Measurements from ENCODE around the gene ZNF17.

The ZNF17 gene

DNA sequence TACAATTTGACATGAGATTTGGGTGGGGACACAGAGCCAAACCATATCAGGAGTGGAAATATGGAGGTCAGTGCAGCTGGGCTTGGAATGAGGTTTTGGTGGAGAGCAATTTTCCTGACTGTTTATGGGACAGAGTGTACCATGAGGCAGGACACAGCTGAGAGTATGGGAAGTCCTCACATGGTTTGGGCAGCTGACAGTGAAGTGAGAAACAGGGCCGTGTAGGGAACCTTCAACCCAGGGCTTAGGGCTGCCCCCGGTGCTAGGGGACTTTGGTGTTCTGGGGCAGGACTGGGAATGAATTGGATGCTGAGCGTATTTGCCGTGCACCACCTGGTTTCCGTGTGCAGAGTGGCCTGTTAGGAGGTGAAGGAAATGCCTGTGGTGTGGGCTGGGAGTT is 15.3 kb upstream of the ZNF17 start:
- TF ChIP-seq CTCF (IDR thresholded peaks at IDR 0.05; ENCODE audit: extremely low read depth, missing control alignments): no peak
- no peak for DNase-seq (ENCODE audit: low spot score)

- no peak for DNase-seq (ENCODE audit: low spot score)
- TF ChIP-seq CTCF (IDR thresholded peaks at IDR 0.05; ENCODE audit: extremely low read depth, missing control alignments): no peak
These were observed 12.1 kb upstream of the ZNF17 start for GRCh38 chr19:57398868-57399267.

GRCh38 chr19:57403737-57404563 is 7.0 kb upstream of the ZNF17 start:
- TF ChIP-seq CTCF (IDR thresholded peaks at IDR 0.05; ENCODE audit: extremely low read depth, missing control alignments): no peak
- no peak for DNase-seq (ENCODE audit: low spot score)

DNA sequence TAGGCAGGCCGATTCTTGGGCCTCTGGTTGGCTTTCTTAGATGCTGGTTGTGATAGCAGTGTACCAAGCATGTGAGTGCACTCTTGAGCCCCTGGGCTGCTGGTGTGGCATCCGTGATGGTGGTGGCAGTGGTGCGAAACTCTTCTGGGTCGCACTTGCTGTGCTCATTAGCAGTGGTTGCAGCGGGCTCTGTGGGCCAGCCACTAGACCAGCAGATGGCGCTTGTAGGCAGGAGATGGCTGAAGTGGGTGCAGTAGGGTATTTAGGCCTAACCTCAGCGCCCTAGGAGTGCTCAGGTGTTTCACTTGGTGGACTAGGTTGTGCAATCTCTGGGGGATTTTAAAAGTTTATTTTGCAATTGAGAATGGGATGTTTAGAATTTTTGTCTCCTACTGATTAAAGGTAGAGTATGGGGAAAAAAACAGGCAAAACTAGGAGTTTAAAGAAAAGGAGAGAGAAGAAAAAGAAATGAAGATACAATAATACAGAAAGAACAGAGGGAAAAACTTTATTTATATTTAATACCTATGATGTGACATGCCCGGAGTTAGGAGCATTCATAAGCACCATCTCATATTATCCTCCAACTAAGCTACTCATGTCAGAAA is 4.3 kb upstream of the ZNF17 start:
- peak; percentile 71 for DNase-seq (ENCODE audit: low spot score)
- TF ChIP-seq CTCF (IDR thresholded peaks at IDR 0.05; ENCODE audit: extremely low read depth, missing control alignments): peak; percentile 82

DNA sequence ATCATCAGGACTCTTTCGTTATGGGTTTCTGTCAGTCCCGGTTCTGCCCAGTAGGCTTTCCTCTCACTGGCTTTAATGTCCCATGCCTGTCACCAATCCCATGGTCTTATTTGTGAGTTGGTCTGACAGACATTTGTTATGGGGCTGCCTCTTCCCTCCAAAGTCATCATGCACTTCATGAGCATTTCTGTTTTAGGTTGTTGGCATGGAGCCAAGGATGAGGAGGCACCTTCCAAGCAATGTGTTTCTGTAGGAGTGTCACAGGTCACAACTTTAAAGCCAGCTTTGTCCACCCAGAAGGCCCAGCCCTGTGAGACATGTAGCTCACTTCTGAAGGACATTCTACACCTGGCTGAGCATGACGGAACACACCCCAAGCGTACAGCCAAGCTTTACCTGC is 8.5 kb downstream of the ZNF17 start:
- no peak for TF ChIP-seq CTCF (IDR thresholded peaks at IDR 0.05; ENCODE audit: extremely low read depth, missing control alignments)
- no peak for DNase-seq (ENCODE audit: low spot score)

DNA sequence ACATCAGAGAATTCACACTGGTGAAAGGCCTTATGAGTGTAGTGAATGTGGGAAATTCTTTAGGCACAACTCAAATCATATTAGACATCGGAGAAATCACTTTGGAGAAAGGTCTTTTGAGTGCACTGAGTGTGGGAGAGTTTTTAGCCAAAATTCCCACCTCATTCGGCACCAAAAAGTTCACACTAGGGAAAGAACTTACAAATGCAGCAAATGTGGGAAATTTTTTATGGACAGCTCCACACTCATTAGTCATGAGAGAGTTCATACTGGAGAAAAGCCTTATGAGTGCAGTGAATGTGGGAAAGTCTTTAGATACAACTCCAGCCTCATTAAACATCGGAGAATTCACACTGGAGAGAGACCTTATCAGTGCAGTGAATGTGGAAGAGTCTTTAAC is 10.1 kb downstream of the ZNF17 start:
- no peak for DNase-seq (ENCODE audit: low spot score)
- TF ChIP-seq CTCF (IDR thresholded peaks at IDR 0.05; ENCODE audit: extremely low read depth, missing control alignments): no peak

- no peak for DNase-seq (ENCODE audit: low spot score)
- TF ChIP-seq CTCF (IDR thresholded peaks at IDR 0.05; ENCODE audit: extremely low read depth, missing control alignments): no peak
These were observed 23.6 kb downstream of the ZNF17 start for GRCh38 chr19:57434386-57435061.
